COLO829 (cell line): ENCODE measurements around the gene CREB3L1.
A peak's percentile ranks its signal among the peaks of the same experiment; 100 is the strongest.

Source experiments
- DNase-seq: peaks from one replicate; pipeline ENCODE4 v3.0.0; 2012; ENCODE audit warnings: low spot score

CREB3L1 gene

DNA sequence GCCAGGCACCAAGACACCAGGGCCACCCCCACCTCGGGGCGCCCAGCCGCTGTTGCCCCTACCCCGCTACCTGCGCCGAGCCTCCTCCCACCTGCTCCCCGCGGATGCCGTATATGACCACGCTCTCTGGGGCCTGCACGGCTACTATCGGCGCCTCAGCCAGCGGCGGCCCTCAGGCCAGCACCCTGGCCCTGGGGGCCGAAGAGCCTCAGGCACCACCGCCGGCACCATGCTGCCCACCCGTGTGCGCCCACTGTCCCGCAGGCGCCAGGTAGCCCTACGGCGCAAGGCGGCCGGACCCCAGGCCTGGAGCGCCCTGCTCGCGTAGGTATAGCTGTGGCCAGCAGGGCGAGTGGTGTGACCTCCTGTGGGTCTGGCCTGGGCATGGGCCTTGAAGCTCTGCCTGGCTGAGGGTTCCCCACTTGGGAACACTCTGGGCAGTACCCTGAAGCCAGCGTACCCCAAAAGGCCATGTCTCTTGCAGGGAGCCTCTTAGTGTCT is 89.2 kb downstream of the CREB3L1 start:
- DNase-seq: no peak

- no peak for DNase-seq
Observed at GRCh38 chr11:46367244-46367915, 89.9 kb downstream of the CREB3L1 start.

- no peak for DNase-seq
Observed at GRCh38 chr11:46367916-46368267, 90.4 kb downstream of the CREB3L1 start.

DNA sequence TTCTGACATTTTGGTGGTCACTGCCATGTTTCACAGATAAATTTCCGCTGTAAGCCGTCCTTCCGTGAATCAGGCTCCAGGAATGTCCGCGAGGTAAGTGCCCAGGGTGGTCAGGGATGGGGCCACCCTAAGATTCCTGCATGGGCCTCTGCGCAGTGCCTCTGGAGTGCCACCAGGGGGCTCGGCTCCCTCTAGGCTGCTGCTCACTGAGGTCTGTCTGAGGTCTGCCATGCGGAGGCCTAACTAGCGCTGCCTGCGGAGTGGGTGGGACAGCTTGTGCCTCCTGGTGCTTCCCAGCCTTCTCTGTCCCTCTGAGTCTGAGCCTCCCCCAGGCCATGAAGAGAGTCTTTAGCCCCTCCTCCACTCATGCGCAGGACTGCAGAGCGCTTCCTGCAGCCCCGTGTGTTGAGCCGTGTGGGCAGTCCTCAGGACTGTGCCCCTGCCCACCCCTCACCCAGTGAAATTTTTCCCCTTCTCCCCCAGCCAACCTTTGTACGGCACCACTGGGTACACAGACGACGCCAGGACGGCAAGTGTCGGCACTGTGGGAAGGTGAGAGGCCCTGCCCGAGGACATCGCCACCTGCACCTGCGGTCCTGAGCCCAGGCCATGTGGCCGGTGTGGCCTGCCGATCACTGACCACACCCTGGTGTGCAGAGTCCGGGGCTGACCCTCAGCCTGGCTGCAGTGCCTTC is 92.1 kb downstream of the CREB3L1 start:
- DNase-seq: peak; percentile 60

DNA sequence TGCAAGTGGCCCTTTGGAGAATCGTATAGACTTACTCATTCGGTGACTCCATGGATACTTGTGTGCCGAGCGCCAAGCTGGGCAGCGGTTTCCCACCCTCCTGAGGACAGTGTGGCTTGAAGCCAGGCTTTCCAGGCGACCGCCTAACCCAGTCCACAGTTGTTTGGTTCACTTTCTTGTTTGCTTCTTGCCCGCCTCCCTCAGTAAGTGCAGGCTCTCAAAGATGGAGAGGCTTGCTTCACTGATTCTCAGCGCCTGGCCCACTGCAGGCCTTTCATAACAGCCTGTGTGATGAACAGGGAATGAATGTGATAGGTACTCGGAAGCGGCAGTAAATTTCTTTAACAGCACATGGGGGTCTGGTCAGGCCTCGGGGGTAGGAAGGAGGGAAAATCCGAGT is 92.8 kb downstream of the CREB3L1 start:
- DNase-seq: no peak
